Activated naive CD4-positive, alpha-beta T cell treated with Interleukin-2 at 50 U/mL for 16 hours (primary cell): ENCODE data around the gene CDK14.
"Not testable (repeated sequence)": the region's sequence is repeated elsewhere in the genome, so short reads cannot be mapped to it uniquely, and the experiment has no call there.

Source experiments
- DNase-seq: peaks from one replicate; pipeline ENCODE4 v3.0.0-alpha.2; 2020

The CDK14 gene

DNA sequence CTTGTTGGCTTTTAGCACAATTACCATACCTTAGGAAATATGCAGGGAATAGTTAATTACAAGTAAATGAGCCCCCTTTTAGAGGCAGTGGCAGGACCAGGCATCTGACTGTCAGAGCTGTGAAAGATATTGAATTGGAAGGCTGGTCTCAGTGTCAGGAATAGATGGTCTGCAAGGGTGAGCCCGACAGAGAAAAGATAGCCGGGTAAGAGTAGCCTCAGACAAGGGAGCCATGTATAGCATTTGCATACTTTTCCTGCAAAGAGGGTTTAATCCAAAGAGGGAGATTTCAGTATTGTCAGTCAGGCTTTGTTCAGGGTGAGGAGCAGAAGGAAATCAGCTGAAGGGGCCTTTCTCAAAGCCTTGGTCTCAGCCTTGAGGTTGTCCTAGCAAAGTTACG is 539.2 kb downstream of the CDK14 start:
- DNase-seq = no peak

- DNase-seq = no peak
Measured at GRCh38 chr7:91135703-91136430, 539.7 kb downstream of the CDK14 start.

DNA sequence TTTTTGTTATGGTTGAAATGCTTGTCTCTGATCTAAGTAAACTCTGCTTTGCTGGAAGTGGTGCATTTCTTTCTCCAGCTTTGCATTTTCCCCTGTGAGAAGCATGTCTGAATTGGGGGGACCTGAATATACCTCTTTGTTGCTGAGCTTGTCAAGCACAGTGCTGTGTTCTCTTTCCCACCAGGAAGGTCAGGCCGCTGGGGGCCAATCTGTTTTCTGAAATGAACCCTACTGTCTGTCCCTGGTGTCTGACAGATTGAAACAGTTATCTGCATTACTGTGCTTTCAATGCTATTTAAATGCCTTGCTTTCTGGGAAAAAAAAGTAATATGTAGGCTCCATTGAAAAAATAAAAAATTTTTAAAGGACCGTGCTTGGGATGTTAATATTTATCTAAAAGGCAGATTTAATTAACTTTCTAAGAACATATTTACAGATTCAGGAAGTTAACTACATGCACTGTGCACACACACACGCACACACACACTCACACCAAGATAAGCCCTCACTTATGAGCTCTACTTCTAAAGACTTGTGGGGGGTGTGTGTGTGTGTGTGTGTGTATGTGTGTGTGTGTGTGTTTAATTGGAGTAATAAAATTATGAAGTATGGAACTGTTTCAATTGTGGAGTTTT is 541.1 kb downstream of the CDK14 start:
- no peak for DNase-seq

DNA sequence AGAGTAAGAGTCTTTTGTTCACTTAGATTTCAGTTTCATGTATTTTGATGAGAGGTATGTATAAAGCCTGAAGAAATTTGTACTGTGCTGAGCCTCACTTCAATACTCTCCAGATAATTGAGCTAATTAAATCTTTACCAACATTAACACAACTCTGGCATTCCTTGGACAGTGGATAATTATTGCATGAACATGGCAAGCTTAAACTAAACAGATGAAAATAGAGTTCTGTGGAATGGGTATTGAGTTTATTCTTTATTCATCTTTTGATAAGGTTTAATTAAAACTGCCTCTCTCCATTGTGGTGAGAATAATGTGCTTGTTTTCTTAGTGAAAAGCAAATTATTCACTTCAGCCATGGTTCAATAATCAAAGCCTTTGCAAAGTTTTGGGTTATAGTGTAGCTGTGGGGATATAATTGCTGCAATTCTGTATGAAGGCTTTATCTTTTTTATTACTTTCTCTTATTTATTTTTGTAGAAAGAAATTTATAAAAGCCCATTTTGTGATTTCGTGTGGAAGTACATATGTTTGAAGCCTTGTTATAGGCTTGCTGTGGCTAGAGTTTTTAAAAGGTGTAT is 541.8 kb downstream of the CDK14 start:
- DNase-seq = no peak

DNA sequence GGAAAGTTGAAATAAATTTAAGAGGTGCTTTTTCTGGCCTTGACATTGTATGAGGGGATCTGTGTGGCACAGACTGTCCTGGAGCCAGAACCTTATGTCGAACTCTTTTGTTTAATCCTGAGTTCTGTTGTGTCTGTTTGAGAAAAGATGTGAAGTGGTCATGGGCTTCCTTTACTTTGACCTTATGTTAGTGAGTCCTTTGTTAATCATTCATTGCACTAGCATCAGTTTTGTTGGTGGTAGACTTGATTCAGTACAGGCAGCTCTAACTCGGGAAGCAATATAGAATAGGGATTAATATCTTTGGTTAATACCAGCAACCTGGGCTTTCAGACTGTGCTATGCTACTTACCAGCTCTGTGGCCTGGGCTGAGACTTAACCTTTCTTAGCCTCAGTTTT is 544.2 kb downstream of the CDK14 start:
- DNase-seq = no peak

- DNase-seq = no peak
Measured at GRCh38 chr7:91140982-91141381, 544.9 kb downstream of the CDK14 start.

DNA sequence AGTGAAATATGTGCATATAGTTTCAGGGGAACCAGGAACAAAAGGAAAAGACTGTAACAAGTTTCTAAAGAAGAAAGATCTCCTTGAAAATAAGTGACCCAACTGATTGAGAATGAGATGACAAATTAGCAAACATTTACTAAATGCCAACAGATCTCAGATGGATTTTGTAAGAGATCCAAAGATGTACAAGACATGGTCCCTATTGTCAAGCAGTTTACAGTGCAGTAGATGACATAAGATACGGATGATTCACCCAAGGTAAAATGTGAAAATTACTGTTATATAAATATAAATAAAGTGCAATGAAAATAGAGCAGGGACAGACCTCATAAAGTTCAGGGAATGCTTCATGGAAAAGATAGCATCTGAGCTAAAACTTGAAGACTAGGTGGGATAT is 546.6 kb downstream of the CDK14 start:
- no peak for DNase-seq

GRCh38 chr7:91149341-91150246 is 553.5 kb downstream of the CDK14 start:
- DNase-seq = no peak

- DNase-seq = no peak
Measured at GRCh38 chr7:91151916-91152315, 555.8 kb downstream of the CDK14 start.

DNA sequence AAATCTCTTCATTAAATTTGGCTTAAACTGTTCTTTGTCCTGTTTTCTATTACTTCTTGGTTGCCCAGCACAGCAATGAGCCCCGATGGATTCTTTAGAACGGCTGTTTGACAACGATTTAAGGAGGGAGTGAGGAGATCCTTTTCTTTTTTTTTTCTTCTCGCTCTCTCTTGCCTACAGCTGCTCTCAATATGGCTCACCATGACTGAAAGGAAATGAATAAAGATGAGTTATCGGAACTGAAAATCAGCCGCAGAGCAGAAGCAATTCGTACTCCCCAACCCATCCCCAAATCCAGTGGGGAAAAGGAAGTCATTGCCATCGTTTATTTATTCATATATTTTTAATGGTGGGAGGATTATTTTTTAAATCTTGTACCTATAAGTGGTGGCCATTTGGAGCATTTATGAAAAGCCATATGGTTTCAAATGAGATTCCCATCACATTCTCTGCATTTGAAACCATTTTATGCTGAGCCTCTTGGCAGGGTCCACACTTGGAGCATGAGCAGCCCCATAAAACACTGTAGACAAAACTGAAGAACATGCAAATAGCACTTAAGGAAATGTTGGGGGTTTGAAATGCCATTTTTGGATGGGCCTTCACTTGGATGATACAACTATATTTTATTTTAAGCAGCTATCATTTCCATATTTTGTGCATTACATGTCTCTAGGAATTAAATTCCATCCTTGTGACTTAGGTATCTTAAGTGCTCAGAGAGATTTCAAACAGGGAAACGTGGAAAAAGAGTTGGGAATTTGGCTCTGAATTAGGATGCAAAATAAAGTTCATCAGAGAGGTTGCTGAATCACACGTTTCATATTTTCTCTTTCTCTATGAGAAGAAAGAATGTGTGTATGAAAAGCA is 560.4 kb downstream of the CDK14 start:
- no peak for DNase-seq

- DNase-seq = no peak
Measured at GRCh38 chr7:91157579-91158320, 561.6 kb downstream of the CDK14 start.

GRCh38 chr7:91162436-91162835 is 566.3 kb downstream of the CDK14 start:
- no peak for DNase-seq

- DNase-seq = no peak
Measured at GRCh38 chr7:91164506-91164905, 568.4 kb downstream of the CDK14 start.

- no peak for DNase-seq
Measured at GRCh38 chr7:91165006-91165845, 569.1 kb downstream of the CDK14 start.

- no peak for DNase-seq
Measured at GRCh38 chr7:91165846-91166230, 569.7 kb downstream of the CDK14 start.

DNA sequence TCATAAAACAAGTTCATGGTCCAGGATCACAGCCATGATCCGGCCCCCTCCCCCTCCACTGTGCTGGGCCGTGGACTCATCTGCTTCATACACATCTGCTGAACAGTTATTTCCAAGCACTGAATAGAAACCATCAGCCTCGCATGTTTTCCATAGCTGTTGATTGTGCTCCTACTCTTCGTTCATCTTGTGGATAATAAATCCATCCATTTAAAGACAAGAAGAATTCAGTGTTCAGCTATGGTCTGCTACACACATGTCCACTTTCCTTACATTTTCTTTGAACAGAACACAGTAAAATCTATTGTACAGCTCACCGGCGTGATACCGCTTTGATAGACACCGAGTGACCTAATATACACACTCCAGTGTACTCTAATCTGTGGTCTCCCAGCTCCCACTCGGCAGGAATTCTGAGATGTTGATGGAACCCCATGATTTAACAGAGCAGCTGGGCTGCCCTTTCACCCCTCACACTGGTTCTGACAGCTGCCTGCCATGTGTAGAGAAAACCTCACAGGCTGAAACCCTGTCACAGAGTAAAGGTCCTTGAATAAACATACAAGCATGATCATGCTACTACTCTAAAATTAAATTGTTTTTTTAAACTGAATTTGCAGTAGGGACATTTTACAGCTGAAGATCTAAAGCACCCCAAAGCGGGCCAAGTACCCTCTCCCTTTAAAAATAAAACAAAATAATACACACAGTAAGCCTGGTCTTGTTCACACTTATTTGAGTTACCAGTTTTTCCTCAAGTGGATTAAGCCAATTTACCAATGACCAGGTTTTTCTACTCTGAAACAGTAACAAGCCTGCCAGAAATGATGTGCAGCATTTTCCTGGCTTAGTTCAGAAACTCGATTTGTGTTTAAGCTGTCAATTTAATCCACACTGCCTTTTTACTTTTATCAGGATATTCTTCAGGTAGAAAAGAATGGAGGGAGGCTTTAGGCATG is 573.0 kb downstream of the CDK14 start:
- DNase-seq = no peak

- DNase-seq = no peak
Measured at GRCh38 chr7:91169830-91170191, 573.7 kb downstream of the CDK14 start.

DNA sequence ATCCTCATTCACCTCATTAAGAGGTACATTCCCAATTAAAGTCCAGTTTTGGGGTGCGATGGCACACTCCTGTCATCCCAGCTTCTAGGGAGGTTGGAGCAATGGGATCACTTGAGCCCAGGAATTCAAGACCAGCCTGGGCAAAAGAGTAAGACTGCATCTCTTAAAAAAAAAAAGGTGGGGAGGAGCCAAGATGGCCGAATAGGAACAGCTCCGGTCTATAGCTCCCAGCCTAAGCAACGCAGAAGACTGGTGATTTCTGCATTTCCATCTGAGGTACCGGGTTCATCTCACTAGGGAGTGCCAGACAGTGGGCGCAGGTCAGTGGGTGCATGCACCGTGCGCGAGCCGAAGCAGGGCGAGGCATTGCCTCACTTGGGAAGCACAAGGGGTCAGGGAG is 577.1 kb downstream of the CDK14 start:
- not testable (repeated sequence) for DNase-seq

GRCh38 chr7:91180746-91181145 is 584.6 kb downstream of the CDK14 start:
- no peak for DNase-seq

GRCh38 chr7:91181949-91182348 is 585.8 kb downstream of the CDK14 start:
- no peak for DNase-seq
